HL-60 (cell line): Measurements from ENCODE around the gene MLLT10.

Source experiments
- CTCF ChIP-seq: IDR thresholded peaks from one replicate; pipeline ENCODE4 v1.5.1; 2011; ENCODE audit warnings: low read length, control low read depth, inconsistent platforms; ENCODE audit not compliant: insufficient read depth
- GABPA ChIP-seq: IDR thresholded peaks from 2 replicates; pipeline ENCODE4 v1.6.1; 2012; ENCODE audit warnings: low read depth
- POLR2AphosphoS5 ChIP-seq: IDR thresholded peaks from 2 replicates; pipeline ENCODE4 v1.6.1; 2012; ENCODE audit warnings: low read depth
- REST ChIP-seq: IDR thresholded peaks from 2 replicates; pipeline ENCODE4 v1.6.1; 2012; ENCODE audit warnings: low read depth; ENCODE audit not compliant: insufficient replicate concordance
- SPI1 ChIP-seq: IDR thresholded peaks from 2 replicates; pipeline ENCODE4 v1.6.1; 2012; ENCODE audit warnings: low read depth, mild to moderate bottlenecking, borderline replicate concordance

GRCh38 chr10:21501091-21501490, 32.9 kb upstream of the MLLT10 start:
- TF ChIP-seq CTCF (no peak), POLR2AphosphoS5 (no peak), REST (no peak), SPI1 (no peak), GABPA (no peak)
